ENCODE measurements around the gene CIRBP.
"Not testable (repeated sequence)": the region's sequence is repeated elsewhere in the genome, so short reads cannot be mapped to it uniquely, and the experiment has no call there.

Gene CIRBP

DNA sequence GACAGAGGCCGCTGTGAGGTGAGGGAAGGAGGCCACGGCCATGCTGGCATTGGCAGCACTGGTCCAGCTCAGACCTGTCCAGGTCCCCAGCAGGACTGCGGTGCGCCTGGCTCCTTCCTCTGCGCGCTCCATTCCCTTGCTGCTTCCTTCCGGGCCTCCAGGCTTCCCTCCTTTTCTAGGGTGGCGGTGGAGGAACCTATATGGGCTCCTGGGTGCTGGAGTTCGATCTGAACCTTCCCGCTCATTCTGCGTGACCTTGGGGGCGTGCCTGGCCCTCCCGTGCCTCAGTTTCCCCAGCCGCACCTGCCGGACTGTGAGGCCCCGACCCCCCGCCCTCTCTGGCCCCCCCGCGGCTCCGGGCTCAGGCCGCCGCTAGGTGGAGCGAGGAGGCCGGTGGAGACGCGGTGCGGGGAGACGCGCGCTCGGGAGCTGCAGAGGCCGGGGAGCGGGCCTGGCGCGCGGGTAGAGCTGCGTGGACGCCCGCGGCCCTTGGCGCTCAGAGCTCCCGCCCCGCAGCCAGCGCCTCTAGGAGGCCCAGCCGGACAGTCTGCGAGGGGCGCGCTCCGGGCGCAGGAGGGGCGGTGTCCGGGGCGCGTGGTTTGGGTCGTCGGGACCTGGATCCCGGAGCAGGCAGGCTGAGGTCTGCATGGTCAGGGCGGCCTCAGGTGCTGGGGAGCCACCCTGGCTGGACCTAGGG is 46.5 kb downstream of the CIRBP start:
- peak in 1 of 2 experiments; percentile 31 for DNase-seq

DNA sequence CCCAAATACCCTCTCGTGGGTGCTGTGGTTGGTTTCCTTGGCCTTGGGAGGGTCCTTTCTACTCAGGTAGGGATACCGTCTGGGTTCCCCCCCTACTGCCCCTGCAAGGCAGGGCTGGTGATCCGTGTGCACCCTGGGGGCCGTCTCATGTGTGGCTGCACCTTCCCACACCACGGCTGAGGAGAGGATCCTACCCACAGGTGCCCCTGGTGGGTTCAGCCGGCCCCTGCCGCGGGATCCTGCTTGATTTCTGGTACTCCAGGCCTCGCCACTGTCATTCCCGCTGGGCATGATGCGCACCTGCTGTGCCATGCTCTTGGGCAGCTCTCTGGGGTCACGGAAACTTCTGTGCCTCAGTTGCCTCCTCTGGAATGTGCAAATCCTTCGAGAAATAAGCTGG is 47.3 kb downstream of the CIRBP start:
- DNase-seq = no peak

DNA sequence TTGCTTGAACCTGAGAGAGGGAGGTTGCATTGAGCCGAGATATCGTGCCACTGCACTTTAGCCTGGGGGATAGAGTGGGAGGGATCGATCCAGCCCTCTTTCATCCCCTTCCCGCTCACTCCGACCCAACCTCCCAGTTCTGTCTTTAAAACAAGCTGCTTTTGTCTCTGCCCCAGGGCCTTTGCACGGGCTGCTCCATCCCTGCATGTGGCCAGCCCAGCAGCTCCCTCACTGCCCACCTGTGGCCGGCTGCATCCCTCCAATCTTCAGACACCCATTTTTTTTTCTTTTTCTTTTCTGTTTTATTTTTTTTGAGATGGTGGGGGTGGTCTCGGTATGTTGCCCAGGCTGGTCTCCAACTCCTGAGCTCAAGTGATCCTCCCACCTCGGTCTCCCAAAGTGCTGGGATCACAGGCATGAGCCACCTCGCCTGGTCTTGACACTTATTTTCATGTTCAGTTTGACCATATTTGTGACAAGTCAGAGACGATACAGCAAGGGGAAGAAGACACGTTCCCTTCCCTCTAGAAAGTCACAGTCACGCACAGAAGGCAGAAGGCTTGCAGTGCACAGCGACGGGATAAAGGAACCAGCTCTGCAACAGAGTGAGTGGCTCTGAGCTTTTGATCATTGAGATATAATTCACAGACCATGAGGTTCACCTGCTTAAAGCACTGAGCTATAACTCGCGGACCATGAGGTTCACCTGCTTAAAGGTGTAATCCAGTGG is 48.3 kb downstream of the CIRBP start:
- no peak for DNase-seq

DNA sequence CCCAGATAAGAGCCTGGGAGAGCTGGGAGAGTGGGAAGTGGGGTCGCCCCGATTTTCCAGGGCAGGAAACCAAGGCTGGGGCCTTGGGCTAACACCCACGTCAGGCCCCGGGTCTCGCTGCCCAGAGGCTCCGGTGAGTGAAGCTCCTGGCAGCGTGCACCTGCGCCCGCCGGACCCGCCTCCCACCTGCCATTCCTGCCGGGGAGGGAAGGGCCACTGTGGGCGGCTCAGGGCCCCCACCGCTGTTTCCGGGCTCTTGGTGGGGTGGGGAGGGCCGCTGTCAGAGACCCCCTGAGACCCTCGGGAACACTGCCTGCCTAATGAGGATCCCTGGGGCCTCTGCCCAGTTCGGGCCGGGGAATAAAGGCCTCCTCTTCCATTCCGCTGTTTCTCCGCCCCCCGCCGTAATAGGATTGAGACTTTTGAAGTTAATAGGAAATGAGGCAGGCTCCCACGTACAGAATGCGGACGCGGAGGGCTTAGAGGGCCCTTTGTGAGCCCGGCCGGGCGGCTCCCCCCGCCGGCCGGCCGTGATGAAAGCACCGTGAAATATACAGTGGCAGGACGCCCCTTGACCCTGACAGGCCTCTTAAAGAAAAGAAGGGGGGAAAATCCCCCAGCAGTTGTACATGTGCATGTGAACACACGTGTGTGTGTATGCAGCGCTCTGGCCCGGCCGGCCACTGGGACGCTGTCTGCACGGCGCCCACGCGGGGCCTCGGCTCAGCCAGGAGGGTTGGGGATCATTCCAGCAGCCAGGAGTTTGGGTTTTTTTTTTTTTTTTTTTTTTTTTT is 49.7 kb downstream of the CIRBP start:
- DNase-seq = no peak

DNA sequence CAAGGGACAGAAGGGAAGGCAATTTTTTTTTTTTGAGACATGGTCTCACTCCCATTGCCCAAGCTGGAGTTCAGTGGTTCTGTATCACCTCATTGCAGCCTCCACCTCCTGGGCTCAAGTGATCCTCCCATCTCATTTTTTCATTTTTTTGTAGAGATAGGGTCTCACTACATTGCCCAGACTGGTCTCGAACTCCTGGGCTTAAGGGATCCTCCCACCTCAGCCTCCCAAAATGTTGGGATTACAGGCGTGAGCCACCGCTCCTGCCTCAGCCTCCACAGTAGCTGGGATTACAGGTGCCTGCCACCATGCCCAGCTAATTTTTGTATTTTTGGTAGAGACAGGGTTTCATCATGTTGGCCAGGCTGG is 51.1 kb downstream of the CIRBP start:
- DNase-seq = not testable (repeated sequence)

DNA sequence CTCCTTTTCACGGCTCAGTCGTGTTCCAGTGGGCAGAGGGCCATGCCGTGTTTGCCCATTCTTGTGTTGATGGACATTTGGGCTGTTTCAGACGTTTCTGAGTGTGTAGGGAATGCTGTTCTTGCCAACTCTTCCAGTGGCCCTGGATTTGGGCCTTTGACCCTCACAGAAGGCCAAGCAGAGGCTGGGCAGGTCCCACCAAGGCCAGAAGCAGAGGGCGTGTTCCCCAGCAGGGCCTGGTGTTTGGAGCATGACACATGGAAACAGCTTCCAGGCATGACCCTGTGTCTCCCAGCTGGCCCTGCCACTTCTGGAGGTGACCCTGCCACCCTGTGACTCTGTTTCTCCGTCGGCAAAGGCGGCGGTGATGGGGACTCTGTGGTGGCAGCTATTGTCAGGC is 52.4 kb downstream of the CIRBP start:
- DNase-seq = no peak

DNA sequence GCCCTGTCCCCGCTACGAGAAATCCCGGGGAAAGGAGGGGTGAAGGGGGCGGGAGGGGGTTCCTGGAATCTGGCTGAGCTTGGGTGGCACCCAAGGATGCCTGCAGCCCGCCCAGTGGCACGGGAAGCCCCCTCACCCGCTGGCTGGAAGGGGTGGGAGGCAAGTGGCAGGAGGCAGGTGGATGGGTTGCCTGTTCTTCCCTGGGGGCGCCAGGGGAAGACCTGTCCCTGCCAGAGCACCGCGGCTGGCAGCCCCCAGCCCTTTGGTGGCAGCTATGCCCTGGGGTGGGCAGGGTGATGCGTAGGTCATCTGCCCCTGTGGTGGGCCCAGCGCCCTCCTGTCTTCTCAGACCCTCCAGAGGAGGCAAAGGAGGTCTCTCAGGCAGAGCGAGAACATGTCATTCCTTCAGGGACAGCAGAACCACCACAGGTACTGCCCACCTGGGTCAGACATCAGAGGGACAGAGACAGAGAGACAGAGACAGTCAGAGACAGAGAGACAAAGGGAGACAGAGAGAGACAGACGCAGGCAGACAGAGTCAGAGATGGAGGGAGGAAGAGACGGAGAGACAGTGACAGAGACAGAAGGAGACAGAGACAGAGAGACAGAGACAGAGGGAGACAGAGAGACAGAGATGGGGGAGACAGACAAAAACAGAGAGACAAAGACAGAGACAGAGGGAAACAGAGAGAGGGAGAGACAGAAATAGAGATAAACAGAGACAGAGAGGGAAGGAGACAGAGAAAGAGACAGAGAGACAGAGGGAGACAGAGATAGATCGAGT is 53.3 kb downstream of the CIRBP start:
- no peak for DNase-seq

DNA sequence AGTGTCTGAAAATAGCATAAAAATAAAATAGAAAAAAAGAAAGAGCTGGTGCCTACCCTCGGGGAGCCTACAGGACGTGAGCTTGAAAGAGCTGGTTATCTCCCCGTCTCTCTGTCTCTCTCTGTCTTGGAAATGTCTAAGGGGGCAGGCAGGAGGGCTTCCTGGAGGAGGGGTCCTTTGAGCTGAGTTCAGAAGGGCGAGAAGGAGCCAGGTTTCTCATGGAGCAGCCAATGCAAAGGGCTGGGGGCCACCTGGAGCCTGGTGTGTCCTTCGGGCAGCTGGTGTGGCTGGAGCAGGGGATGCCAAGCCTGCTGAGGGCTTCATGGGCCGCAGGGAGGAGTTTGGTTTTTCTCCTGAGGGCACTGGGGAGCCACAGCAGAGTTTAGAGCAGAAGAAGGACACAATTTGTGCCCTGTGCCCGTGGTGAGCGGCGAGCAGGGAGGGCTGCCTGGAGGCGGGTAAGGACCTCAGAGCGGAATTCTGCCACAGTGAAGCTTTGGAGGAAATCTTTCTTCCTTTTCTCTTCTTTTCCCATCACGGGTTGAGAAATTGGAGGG is 55.2 kb downstream of the CIRBP start:
- no peak for DNase-seq

Data from NCI-H524 (cell line).